ENCODE results near the gene ZDHHC22. TPM values are rescaled to one million over a fixed set of nuclear protein-coding genes. Genes with fewer than 3 reads are reported as not detected.
A peak's percentile ranks its signal among the peaks of the same experiment; 100 is the strongest.

ZDHHC22 gene
- total RNA-seq, 1 donor from 2014 or later, result 0.30 TPM

DNA sequence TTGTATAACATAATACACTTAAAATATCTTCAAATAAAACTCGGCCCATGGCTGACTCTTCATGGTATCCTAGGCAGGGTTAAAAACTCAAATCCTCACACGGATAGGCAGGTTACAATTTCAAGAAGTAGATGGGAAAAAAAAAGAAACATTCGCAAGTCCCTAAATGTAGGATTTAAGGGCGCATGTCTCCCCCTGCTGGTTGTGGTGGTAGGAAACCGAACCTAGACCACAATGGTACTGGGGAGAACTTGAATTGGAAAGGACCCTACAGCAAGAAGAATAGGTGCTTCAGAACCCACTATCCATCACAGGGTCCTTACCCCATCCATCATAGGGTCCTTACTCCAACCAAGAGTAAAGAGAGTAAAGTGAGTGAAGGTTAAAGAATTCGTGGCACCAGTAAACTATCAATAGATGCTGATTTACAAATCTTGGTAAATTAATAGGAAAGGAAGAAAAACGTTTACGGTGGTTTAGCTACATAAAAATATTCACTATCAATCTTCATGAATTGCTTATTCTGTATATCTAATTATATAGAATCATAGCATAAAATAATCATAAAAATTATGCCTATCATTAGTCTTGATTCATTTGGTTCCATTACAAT is 46.8 kb downstream of the ZDHHC22 start:
- Mint-ChIP-seq H3K4me3 (ENCODE audit: unreplicated experiment) (no peak overlapping the region), H3K36me3 (ENCODE audit: low read depth) (no peaks in the 10 kb centered on the region), H3K27ac (ENCODE audit: unreplicated experiment) (no peak overlapping the region), H3K4me1 (ENCODE audit: low read depth) (peaks cover 34% of the 10 kb centered on the region), H3K9me3 (ENCODE audit: low read depth) (peaks cover 11% of the 10 kb centered on the region), H3K27me3 (ENCODE audit: low read depth) (peaks cover 3% of the 10 kb centered on the region)
- no peak for DNase-seq (ENCODE audit: low spot score)
- TF ChIP-seq, protein P1, sequence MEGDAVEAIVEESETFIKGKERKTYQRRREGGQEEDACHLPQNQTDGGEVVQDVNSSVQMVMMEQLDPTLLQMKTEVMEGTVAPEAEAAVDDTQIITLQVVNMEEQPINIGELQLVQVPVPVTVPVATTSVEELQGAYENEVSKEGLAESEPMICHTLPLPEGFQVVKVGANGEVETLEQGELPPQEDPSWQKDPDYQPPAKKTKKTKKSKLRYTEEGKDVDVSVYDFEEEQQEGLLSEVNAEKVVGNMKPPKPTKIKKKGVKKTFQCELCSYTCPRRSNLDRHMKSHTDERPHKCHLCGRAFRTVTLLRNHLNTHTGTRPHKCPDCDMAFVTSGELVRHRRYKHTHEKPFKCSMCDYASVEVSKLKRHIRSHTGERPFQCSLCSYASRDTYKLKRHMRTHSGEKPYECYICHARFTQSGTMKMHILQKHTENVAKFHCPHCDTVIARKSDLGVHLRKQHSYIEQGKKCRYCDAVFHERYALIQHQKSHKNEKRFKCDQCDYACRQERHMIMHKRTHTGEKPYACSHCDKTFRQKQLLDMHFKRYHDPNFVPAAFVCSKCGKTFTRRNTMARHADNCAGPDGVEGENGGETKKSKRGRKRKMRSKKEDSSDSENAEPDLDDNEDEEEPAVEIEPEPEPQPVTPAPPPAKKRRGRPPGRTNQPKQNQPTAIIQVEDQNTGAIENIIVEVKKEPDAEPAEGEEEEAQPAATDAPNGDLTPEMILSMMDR (IDR thresholded peaks at IDR 0.05), result peak; percentile 92

DNA sequence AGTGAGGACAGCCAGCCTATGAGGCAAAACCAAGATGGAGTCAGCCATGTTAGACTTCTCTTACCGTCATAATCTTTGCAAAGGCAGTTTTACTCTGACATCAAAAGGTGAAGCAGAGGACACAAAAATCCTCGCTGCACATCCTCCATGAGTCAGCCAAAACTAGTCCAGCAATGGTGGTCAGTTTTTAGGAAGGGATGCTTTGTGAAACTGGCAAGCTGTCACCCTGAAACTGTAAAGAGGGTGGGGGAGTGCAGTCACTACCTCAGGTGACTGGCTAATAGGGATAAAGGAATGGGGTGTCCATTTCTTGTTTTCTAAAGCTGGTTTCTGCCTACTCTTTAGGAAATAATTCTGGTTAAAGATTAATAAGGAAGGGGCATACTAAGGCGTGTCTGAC is 48.9 kb downstream of the ZDHHC22 start:
- Mint-ChIP-seq H3K27ac (ENCODE audit: unreplicated experiment) (no peak overlapping the region), H3K9me3 (ENCODE audit: low read depth) (peaks cover 11% of the 10 kb centered on the region), H3K36me3 (ENCODE audit: low read depth) (no peaks in the 10 kb centered on the region), H3K4me3 (ENCODE audit: unreplicated experiment) (no peak overlapping the region), H3K27me3 (ENCODE audit: low read depth) (peaks cover 4% of the 10 kb centered on the region), H3K4me1 (ENCODE audit: low read depth) (peaks cover 16% of the 10 kb centered on the region)
- no peak for DNase-seq (ENCODE audit: low spot score)
- TF ChIP-seq, protein P1 (IDR thresholded peaks at IDR 0.05), result no peak

DNA sequence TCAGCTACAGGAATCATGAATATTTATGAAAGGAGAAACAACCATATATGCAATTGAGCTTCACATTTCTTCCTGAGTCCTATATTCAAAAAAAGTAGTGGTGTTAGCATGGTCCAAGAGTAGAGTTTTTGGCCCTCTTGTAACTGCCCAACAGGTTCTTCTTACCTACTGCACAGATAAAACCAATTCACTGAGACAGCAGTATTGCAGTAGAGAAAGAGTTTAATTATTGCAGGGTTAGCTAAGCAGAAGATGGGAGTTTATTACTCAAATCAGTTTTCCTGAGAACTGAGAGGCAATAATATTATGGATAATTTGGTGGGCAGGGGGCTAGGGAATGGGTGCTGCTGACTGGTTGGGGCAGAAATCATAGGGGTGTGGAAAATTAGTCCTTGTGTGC is 50.1 kb downstream of the ZDHHC22 start:
- TF ChIP-seq, protein P1 (IDR thresholded peaks at IDR 0.05), result no peak
- H3K36me3 Mint-ChIP-seq (ENCODE audit: low read depth), result no peaks in the 10 kb centered on the region
- peaks cover 11% of the 10 kb centered on the region for H3K9me3 Mint-ChIP-seq (ENCODE audit: low read depth)
- peaks cover 7% of the 10 kb centered on the region for H3K4me1 Mint-ChIP-seq (ENCODE audit: low read depth)
- H3K4me3 Mint-ChIP-seq (ENCODE audit: unreplicated experiment), result no peak overlapping the region
- DNase-seq (ENCODE audit: low spot score), result no peak
- peaks cover 4% of the 10 kb centered on the region for H3K27me3 Mint-ChIP-seq (ENCODE audit: low read depth)
- H3K27ac Mint-ChIP-seq (ENCODE audit: unreplicated experiment), result no peak overlapping the region

DNA sequence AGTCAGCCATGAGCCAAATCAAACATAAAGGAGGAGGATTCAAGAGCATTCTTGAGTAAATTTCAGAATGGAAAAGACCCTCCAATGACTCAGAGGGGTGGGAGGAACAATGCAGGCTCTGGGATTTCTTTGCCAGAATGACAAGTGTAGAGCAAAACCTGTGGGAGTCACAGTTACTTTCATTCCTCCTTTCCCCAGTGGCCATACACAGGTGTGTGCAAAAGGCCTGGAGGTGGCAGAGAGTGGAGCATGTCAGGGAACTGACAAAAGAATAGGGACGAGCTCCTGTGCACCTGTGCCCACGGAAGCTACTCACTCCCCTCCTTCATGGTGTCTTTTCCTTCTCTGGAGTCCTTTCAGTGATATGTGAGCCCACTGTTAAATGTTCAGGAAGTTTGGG is 52.9 kb downstream of the ZDHHC22 start:
- H3K9me3 Mint-ChIP-seq (ENCODE audit: low read depth), result peaks cover 11% of the 10 kb centered on the region
- no peak for DNase-seq (ENCODE audit: low spot score)
- no peak overlapping the region for H3K4me3 Mint-ChIP-seq (ENCODE audit: unreplicated experiment)
- H3K27me3 Mint-ChIP-seq (ENCODE audit: low read depth), result peaks cover 9% of the 10 kb centered on the region
- peaks cover 5% of the 10 kb centered on the region for H3K4me1 Mint-ChIP-seq (ENCODE audit: low read depth)
- no peak overlapping the region for H3K27ac Mint-ChIP-seq (ENCODE audit: unreplicated experiment)
- TF ChIP-seq, protein P1 (IDR thresholded peaks at IDR 0.05), result no peak
- H3K36me3 Mint-ChIP-seq (ENCODE audit: low read depth), result no peaks in the 10 kb centered on the region

DNA sequence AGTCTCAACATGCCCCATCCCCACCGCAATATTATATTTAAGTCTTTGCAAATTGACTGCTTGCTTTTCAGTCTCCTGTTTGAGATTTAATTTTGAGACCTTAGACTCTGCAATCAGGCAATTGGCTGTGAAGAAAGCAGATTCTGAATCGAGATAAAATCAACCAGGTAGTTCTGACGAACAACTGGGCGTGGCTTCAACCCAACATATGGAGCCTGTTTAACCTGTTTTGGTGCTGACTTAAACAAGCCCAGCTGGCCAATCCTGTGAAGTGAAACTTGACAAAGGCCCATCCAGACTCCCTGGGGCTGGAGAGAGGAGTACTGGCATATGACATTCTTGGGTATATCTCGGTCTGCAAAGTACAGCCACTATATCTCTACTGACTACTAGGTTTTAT is 53.4 kb downstream of the ZDHHC22 start:
- DNase-seq (ENCODE audit: low spot score), result no peak
- H3K27ac Mint-ChIP-seq (ENCODE audit: unreplicated experiment), result no peak overlapping the region
- H3K4me1 Mint-ChIP-seq (ENCODE audit: low read depth), result peaks cover 5% of the 10 kb centered on the region
- peaks cover 11% of the 10 kb centered on the region for H3K9me3 Mint-ChIP-seq (ENCODE audit: low read depth)
- no peaks in the 10 kb centered on the region for H3K36me3 Mint-ChIP-seq (ENCODE audit: low read depth)
- no peak overlapping the region for H3K4me3 Mint-ChIP-seq (ENCODE audit: unreplicated experiment)
- TF ChIP-seq, protein P1 (IDR thresholded peaks at IDR 0.05), result no peak
- peaks cover 9% of the 10 kb centered on the region for H3K27me3 Mint-ChIP-seq (ENCODE audit: low read depth)

Data from chondrocyte (in vitro differentiated cells).